Sigmoid colon (tissue), 7 donors: ENCODE results near the gene ELF4. TPM values are rescaled to one million over a fixed set of nuclear protein-coding genes. Genes with fewer than 3 reads are reported as not detected.

Experiments used
- DNase-seq: peaks from one replicate; pipeline ENCODE4 v3.0.0-alpha.2; 2019
- H3K27ac ChIP-seq, 4 donors: fragments of 200-600 bp; sonication (generic); one replicate each; pipeline ENCODE4 v1.5.1; 2016 to 2019; ENCODE audit warnings: mild to moderate bottlenecking in 1 of 4
- H3K27me3 ChIP-seq, 3 donors: fragments of 200-600 bp; sonication (generic); one replicate each; pipeline ENCODE4 v1.5.1; 2019; ENCODE audit warnings: mild to moderate bottlenecking in 1 of 3
- H3K36me3 ChIP-seq, 4 donors: fragments of 200-600 bp; sonication (generic); one replicate each; pipeline ENCODE4 v1.5.1; 2016 to 2019
- H3K4me1 ChIP-seq, 4 donors: fragments of 200-600 bp; sonication (generic); one replicate each; pipeline ENCODE4 v1.5.1; 2017 to 2019
- H3K4me3 ChIP-seq, 4 donors: fragments of 200-600 bp; sonication (generic); one replicate each; pipeline ENCODE4 v1.5.1; 2017 to 2019; ENCODE audit warnings: mild to moderate bottlenecking in 2 of 4, moderate library complexity in 1 of 4
- H3K9me3 ChIP-seq, 4 donors: fragments of 200-600 bp in 3 of 4; sonication (generic) in 3 of 4; one replicate each; pipeline versions ENCODE4 v1.5.1 to v1.6.1; 2013 to 2019
- CTCF ChIP-seq, 4 experiments: fragments of 450-650 bp in 3 of 4; fragments of 200-600 bp in 1 of 4; IDR thresholded peaks; one replicate each; pipeline ENCODE4 v1.5.1; 2016 to 2019; ENCODE audit warnings: antibody characterized with exemption in 4 of 4, mild to moderate bottlenecking in 3 of 4, moderate library complexity in 2 of 4
- EP300 ChIP-seq, 4 donors: sonication (generic); formaldehyde crosslinking; IDR thresholded peaks; one replicate each; pipeline ENCODE4 v1.6.1; 2017; ENCODE audit warnings: antibody characterized with exemption in 4 of 4
- POLR2A ChIP-seq, 2 donors: fragments of 450-650 bp; IDR thresholded peaks; one replicate each; pipeline ENCODE4 v1.6.1; 2016; ENCODE audit warnings: antibody characterized with exemption in 2 of 2, mild to moderate bottlenecking in 2 of 2, moderate library complexity in 2 of 2
- POLR2AphosphoS5 ChIP-seq, 4 donors: sonication (generic); formaldehyde crosslinking; IDR thresholded peaks; one replicate each; pipeline ENCODE4 v1.6.1; 2017; ENCODE audit warnings: antibody characterized with exemption in 4 of 4
- WGBS, 2 donors: extraction: QIAGEN DNeasy Blood & Tissue Kit; methylation state at CpG; one replicate each; pipeline ENCODE4 v1.1.7; 2013; 5-methylcytosine and 5-hydroxymethylcytosine counted together
- intact Hi-C: fragments of 100-400 bp; cut with DNase I; formaldehyde crosslinking; loops from one replicate; pipeline ENCODE4 v1.15.1; 2023
- polyA plus RNA-seq, 3 donors: library from polyadenylated mRNA; stranded (reverse); fragments of 200-250 nt; gene quantifications; one replicate each; pipeline ENCODE4 v1.2.3, GENCODE V29; 2013
- total RNA-seq, 4 donors: library from RNA; depleted of rRNA; stranded (reverse); fragments of >200 nt; gene quantifications; one replicate each; pipeline ENCODE4 v1.1.0, GENCODE V29; 2016
- donor health status: healthy with polysubstance abuse.
- donor health status: Bipolar disorder and iron deficiency.
- donor health status: healthy.

ELF4 gene
- total and polyA plus RNA-seq, 7 donors, result 4.6 to 25.9 (median 7.8) TPM

DNA sequence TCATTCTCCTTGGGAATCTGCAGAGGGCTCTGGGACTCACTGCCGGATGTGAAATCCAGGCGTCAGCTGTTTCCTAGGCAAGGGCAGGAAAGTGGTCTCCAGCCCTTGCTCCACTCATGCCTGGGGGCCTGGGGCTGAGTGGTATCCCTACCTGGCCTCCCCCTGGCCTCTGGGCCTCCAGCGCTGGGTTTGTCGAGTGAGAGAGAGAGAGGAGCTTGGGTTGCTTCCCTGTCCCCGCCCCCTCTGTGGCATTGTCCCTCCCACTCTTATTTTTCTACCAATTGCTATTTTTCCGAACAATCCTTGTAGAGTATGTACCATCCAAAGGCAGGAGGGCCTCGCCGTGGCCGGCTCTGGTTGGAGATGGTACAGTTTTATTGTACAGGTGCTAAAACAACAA lies 53.1 kb downstream of the ELF4 start:
- DNase-seq, result no peak
- WGBS, 2 donors, result 84 to 90% methylated on average over 9 of the region's 9 CpGs
- H3K27me3 ChIP-seq, result no peaks in the 10 kb centered on the region
- intact Hi-C loops, result no loop called here
- H3K4me3 ChIP-seq, result no peak overlapping the region
- H3K27ac ChIP-seq, result no peak overlapping the region
- TF ChIP-seq POLR2AphosphoS5 (IDR thresholded peaks at IDR 0.05) (no peak), EP300 (IDR thresholded peaks at IDR 0.05) (no peak), POLR2A (IDR thresholded peaks at IDR 0.05) (no peak)
- no peaks in the 10 kb centered on the region for H3K9me3 ChIP-seq
- peaks cover 0 to 33% (median 12%) of the 10 kb centered on the region in 4 donors for H3K4me1 ChIP-seq
- peaks cover 0 to 17% (median 4%) of the 10 kb centered on the region in 4 donors for H3K36me3 ChIP-seq

- intact Hi-C loops, result no loop called here
- H3K36me3 ChIP-seq, result peaks cover 0 to 30% (median 13%) of the 10 kb centered on the region in 4 donors
- no peak for TF ChIP-seq CTCF (IDR thresholded peaks at IDR 0.05)
- no peak for TF ChIP-seq EP300 (IDR thresholded peaks at IDR 0.05)
- TF ChIP-seq POLR2AphosphoS5 (IDR thresholded peaks at IDR 0.05), result no peak
- TF ChIP-seq POLR2A (IDR thresholded peaks at IDR 0.05), result no peak
These were observed 54.4 kb downstream of the ELF4 start for GRCh38 chrX:130055899-130056298.

GRCh38 chrX:130055103-130055502 lies 55.2 kb downstream of the ELF4 start:
- 74 to 82% methylated on average over 11 of the region's 11 CpGs for WGBS, 2 donors
- no peaks in the 10 kb centered on the region for H3K27me3 ChIP-seq
- no peaks in the 10 kb centered on the region for H3K9me3 ChIP-seq
- H3K27ac ChIP-seq, result peak overlapping the region; percentile 49 to 68 (median 56)
- intact Hi-C loops, result no loop called here
- H3K4me1 ChIP-seq, result peaks cover 0 to 33% (median 12%) of the 10 kb centered on the region in 4 donors
- peaks cover 0 to 35% (median 13%) of the 10 kb centered on the region in 4 donors for H3K36me3 ChIP-seq
- TF ChIP-seq POLR2AphosphoS5 (IDR thresholded peaks at IDR 0.05), result peak in 1 of 4 donors; percentile 9
- TF ChIP-seq POLR2A (IDR thresholded peaks at IDR 0.05), result no peak
- no peak overlapping the region for H3K4me3 ChIP-seq
- DNase-seq, result no peak

More at GRCh38 chrX:130055899-130056298, 54.4 kb downstream of the ELF4 start:
- WGBS, 2 donors, result 91 to 92% methylated on average over 18 of the region's 18 CpGs
- Histone ChIP-seq H3K27ac (peak overlapping the region in 1 of 4 donors; percentile 68), H3K4me3 (no peak overlapping the region), H3K9me3 (no peaks in the 10 kb centered on the region), H3K4me1 (peaks cover 0 to 33% (median 12%) of the 10 kb centered on the region in 4 donors), H3K27me3 (no peaks in the 10 kb centered on the region)
- DNase-seq, result no peak

- peaks cover 0 to 18% (median 9%) of the 10 kb centered on the region in 4 donors for H3K4me1 ChIP-seq
- H3K27me3 ChIP-seq, result no peaks in the 10 kb centered on the region
- peaks cover 0 to 44% (median 13%) of the 10 kb centered on the region in 4 donors for H3K36me3 ChIP-seq
- DNase-seq, result no peak
- H3K9me3 ChIP-seq, result no peaks in the 10 kb centered on the region
- no peak overlapping the region for H3K4me3 ChIP-seq
- no peak overlapping the region for H3K27ac ChIP-seq
- TF ChIP-seq POLR2A (IDR thresholded peaks at IDR 0.05) (no peak), CTCF (IDR thresholded peaks at IDR 0.05) (no peak), POLR2AphosphoS5 (IDR thresholded peaks at IDR 0.05) (no peak), EP300 (IDR thresholded peaks at IDR 0.05) (no peak)
- intact Hi-C loops, result no loop called here
- 91 to 93% methylated on average over 10 of the region's 10 CpGs for WGBS, 2 donors
These were observed 57.1 kb downstream of the ELF4 start for GRCh38 chrX:130053236-130053635.

GRCh38 chrX:130051176-130051845 lies 59.0 kb downstream of the ELF4 start:
- Histone ChIP-seq H3K27ac (no peak overlapping the region), H3K4me1 (peaks cover 0 to 16% (median 9%) of the 10 kb centered on the region in 4 donors), H3K9me3 (no peaks in the 10 kb centered on the region), H3K36me3 (peaks cover 0 to 56% (median 13%) of the 10 kb centered on the region in 4 donors), H3K4me3 (no peak overlapping the region), H3K27me3 (no peaks in the 10 kb centered on the region)
- intact Hi-C loops, result no loop called here
- no peak for DNase-seq
- TF ChIP-seq POLR2A (IDR thresholded peaks at IDR 0.05) (no peak), POLR2AphosphoS5 (IDR thresholded peaks at IDR 0.05) (no peak), EP300 (IDR thresholded peaks at IDR 0.05) (no peak), CTCF (IDR thresholded peaks at IDR 0.05) (no peak)
- 92 to 96% methylated on average over 12 of the region's 12 CpGs for WGBS, 2 donors
